OCI-LY1 (cell line): ENCODE measurements around the gene NREP.

Source experiments
- H2AFZ ChIP-seq: fragments of 200-600 bp; sonication (generic), shearing (Covaris generic); 2 replicates; pipeline ENCODE4 v1.6.0; 2014; ENCODE audit warnings: antibody characterized with exemption, mild to moderate bottlenecking, low read length
- H3F3A ChIP-seq: fragments of 200-600 bp; sonication (generic), shearing (Covaris generic); 2 replicates; pipeline ENCODE4 v1.6.0; 2014; ENCODE audit warnings: mild to moderate bottlenecking, antibody characterized with exemption, low read length, moderate library complexity; ENCODE audit not compliant: insufficient read depth
- H3K27ac ChIP-seq: fragments of 200-600 bp; sonication (generic); 2 replicates; pipeline ENCODE4 v1.5.1; 2014; ENCODE audit warnings: low read length, mixed run types, mild to moderate bottlenecking, low read depth; ENCODE audit not compliant: poor library complexity, severe bottlenecking
- H3K27me3 ChIP-seq: fragments of 200-600 bp; sonication (generic); 2 replicates; pipeline ENCODE4 v1.6.0; 2014; ENCODE audit warnings: antibody characterized with exemption, mild to moderate bottlenecking, low read length, moderate library complexity; ENCODE audit not compliant: insufficient read depth
- H3K36me3 ChIP-seq: fragments of 200-600 bp; sonication (generic); 2 replicates; pipeline ENCODE4 v1.6.1; 2014; ENCODE audit warnings: mild to moderate bottlenecking, antibody characterized with exemption, low read length, moderate library complexity, mixed read lengths; ENCODE audit not compliant: insufficient read depth
- H3K4me1 ChIP-seq: fragments of 200-600 bp; sonication (generic); 2 replicates; pipeline ENCODE4 v1.5.1; 2014; ENCODE audit warnings: mild to moderate bottlenecking, low read length, moderate library complexity; ENCODE audit not compliant: insufficient read depth, severe bottlenecking
- H3K4me2 ChIP-seq: fragments of 200-600 bp; sonication (generic), shearing (Covaris generic); 2 replicates; pipeline ENCODE4 v1.6.1; 2014; ENCODE audit warnings: low read length
- H3K4me3 ChIP-seq: fragments of 200-600 bp; sonication (generic); 2 replicates; pipeline ENCODE4 v1.5.1; 2014; ENCODE audit warnings: low read length, low read depth, mild to moderate bottlenecking, mixed read lengths; ENCODE audit not compliant: poor library complexity, severe bottlenecking
- H3K79me2 ChIP-seq: fragments of 200-600 bp; shearing (Covaris generic); 2 replicates; pipeline ENCODE4 v1.6.1; 2016; ENCODE audit warnings: mixed run types, low read length, mixed read lengths; ENCODE audit not compliant: insufficient read depth
- H3K9ac ChIP-seq: fragments of 200-600 bp; sonication (generic), shearing (Covaris generic); 2 replicates; pipeline ENCODE4 v1.6.1; 2014; ENCODE audit warnings: mild to moderate bottlenecking, low read length, mixed read lengths
- H3K9me2 ChIP-seq: fragments of 200-600 bp; sonication (generic), shearing (Covaris generic); 2 replicates; pipeline ENCODE4 v1.6.1; 2014; ENCODE audit warnings: low read depth, mild to moderate bottlenecking, low read length, mixed read lengths
- H3K9me3 ChIP-seq: fragments of 200-600 bp; shearing (Covaris generic); 2 replicates; pipeline ENCODE4 v1.6.1; 2014; ENCODE audit warnings: low read length, mixed read lengths
- H4K20me1 ChIP-seq: fragments of 200-600 bp; sonication (generic), shearing (Covaris generic); 2 replicates; pipeline ENCODE4 v1.6.0; 2016; ENCODE audit warnings: mild to moderate bottlenecking, low read length; ENCODE audit not compliant: insufficient read depth
- CTCF ChIP-seq: fragments of 200-600 bp; sonication (generic), shearing (Covaris generic); IDR thresholded peaks from 2 replicates; pipeline ENCODE4 v1.5.1; 2017; ENCODE audit warnings: mild to moderate bottlenecking, antibody characterized with exemption, low read length, moderate library complexity, mixed read lengths
- EZH2 ChIP-seq: fragments of 200-600 bp; sonication (generic), shearing (Covaris generic); IDR thresholded peaks from 2 replicates; pipeline ENCODE4 v1.8.0; 2017; ENCODE audit warnings: borderline replicate concordance, mixed run types, mild to moderate bottlenecking, antibody characterized with exemption, low read length, moderate library complexity, mixed read lengths

Gene NREP

GRCh38 chr5:111733571-111733970 lies 23.4 kb downstream of the NREP start:
- Histone ChIP-seq H3K4me2 (no peak overlapping the region), H3K36me3 (peaks cover 51% of the 10 kb centered on the region), H3K9ac (no peak overlapping the region), H3K79me2 (no peaks in the 10 kb centered on the region), H2AFZ (no peak overlapping the region), H3K4me3 (no peak overlapping the region), H3K27ac (no peak overlapping the region), H3K4me1 (peaks cover 4% of the 10 kb centered on the region), H3K9me2 (no peaks in the 10 kb centered on the region), H3K9me3 (no peaks in the 10 kb centered on the region), H3F3A (no peaks in the 10 kb centered on the region), H3K27me3 (no peaks in the 10 kb centered on the region), H4K20me1 (no peaks in the 10 kb centered on the region)
- TF ChIP-seq EZH2 (no peak), CTCF (no peak)

DNA sequence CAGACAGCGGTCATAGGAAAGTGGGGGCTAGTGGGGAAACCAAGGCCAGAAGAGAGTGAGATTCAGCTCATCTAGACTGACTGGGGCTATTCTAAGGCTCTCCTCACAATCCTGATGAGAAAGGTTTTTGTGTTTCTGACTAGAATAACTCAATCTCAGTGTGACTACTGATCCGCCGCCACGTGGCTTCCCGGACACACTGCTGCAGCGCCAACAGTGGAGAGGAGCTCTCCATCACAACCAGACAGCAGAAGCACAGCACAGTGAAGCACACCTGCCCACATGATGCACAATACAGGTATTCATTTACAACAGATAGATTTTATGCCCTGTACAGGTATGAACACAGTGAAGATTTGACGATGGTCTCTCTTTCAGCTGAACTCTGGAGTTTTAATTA lies 25.4 kb downstream of the NREP start:
- no peak for TF ChIP-seq CTCF
- TF ChIP-seq EZH2 = no peak
- no peaks in the 10 kb centered on the region for H4K20me1 ChIP-seq
- no peak overlapping the region for H3K4me2 ChIP-seq
- no peak overlapping the region for H2AFZ ChIP-seq
- H3K36me3 ChIP-seq = peaks cover 64% of the 10 kb centered on the region
- H3K9me2 ChIP-seq = no peaks in the 10 kb centered on the region
- no peaks in the 10 kb centered on the region for H3K4me1 ChIP-seq
- H3K4me3 ChIP-seq = no peak overlapping the region
- H3F3A ChIP-seq = no peaks in the 10 kb centered on the region
- no peak overlapping the region for H3K9ac ChIP-seq
- no peaks in the 10 kb centered on the region for H3K79me2 ChIP-seq
- H3K27ac ChIP-seq = no peak overlapping the region
- no peaks in the 10 kb centered on the region for H3K27me3 ChIP-seq
- H3K9me3 ChIP-seq = no peaks in the 10 kb centered on the region

DNA sequence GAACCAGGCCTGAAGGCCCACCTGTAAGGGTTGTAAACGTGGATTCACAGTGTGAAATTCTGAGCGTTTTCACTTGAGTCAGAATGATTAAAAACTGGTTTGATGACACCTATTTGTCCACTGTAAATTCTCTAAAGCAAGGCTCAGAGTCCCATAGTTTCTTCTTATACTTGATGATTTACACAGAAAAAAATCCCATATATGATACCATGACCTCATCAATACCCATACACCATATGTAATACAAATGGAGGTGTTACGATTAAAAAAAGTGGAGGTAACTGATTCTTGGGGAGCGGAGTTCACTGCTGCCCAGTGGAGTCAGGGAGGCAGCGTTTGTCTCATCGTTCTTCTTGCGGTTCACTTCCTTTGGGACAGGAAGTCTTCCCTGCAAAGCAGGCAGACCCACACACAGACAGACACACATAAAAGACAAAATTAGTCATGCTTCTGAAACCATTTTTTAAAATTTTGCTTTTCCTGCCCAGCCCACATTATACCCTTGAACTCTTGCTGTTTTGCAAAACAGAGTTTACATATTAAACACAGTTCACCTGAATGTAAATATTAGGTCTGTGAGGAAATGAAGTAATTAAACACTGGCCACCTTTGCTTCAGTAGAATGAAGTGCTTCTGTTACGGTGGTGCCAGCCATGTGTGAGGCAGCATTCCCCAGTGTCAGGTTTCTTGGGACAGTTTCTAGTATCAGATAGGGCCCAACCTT lies 26.2 kb downstream of the NREP start:
- Histone ChIP-seq H3K9me2 (no peaks in the 10 kb centered on the region), H4K20me1 (no peaks in the 10 kb centered on the region), H3K4me1 (no peaks in the 10 kb centered on the region), H3K4me2 (no peak overlapping the region), H3K4me3 (no peak overlapping the region), H3K27ac (no peak overlapping the region), H2AFZ (no peak overlapping the region), H3K79me2 (no peaks in the 10 kb centered on the region), H3K9me3 (no peaks in the 10 kb centered on the region), H3K9ac (no peak overlapping the region), H3F3A (no peaks in the 10 kb centered on the region), H3K27me3 (no peaks in the 10 kb centered on the region), H3K36me3 (peaks cover 64% of the 10 kb centered on the region)
- TF ChIP-seq EZH2 = no peak
- TF ChIP-seq CTCF = no peak
